Activated naive CD8-positive, alpha-beta T cell treated with anti-CD3 and anti-CD28 coated beads, Interleukin-2, amount 50 U/mL, for 24 hours (primary cell): ENCODE data around the gene COL4A1.

Experiments
- ATAC-seq: fragments of 150-1000 bp; cut with Tn5 transposase; one replicate; pipeline ENCODE4 v1.10.0; 2021
- DNase-seq: peaks from one replicate; pipeline ENCODE4 v3.0.0; 2021
- H3K27ac Mint-ChIP-seq: one replicate; pipeline ENCODE4 v1.8.0; 2021; ENCODE audit warnings: mild to moderate bottlenecking, mixed read lengths
- H3K27me3 Mint-ChIP-seq: one replicate; pipeline ENCODE4 v1.8.0; 2021; ENCODE audit warnings: mixed read lengths
- H3K36me3 Mint-ChIP-seq: one replicate; pipeline ENCODE4 v1.8.0; 2021; ENCODE audit warnings: low read depth, mixed read lengths
- H3K4me1 Mint-ChIP-seq: one replicate; pipeline ENCODE4 v1.8.0; 2021; ENCODE audit warnings: mixed read lengths
- H3K4me3 Mint-ChIP-seq: one replicate; pipeline ENCODE4 v1.8.0; 2021; ENCODE audit warnings: mild to moderate bottlenecking, moderate library complexity, mixed read lengths
- H3K9me3 Mint-ChIP-seq: one replicate; pipeline ENCODE4 v1.8.0; 2021; ENCODE audit warnings: mixed read lengths

Gene COL4A1

GRCh38 chr13:110105136-110105535 lies 201.8 kb downstream of the COL4A1 start:
- peaks cover 5% of the 10 kb centered on the region for H3K9me3 Mint-ChIP-seq
- DNase-seq = no peak
- no peak for ATAC-seq
- H3K4me1 Mint-ChIP-seq = no peaks in the 10 kb centered on the region
- no peak overlapping the region for H3K4me3 Mint-ChIP-seq
- no peak overlapping the region for H3K27ac Mint-ChIP-seq
- no peaks in the 10 kb centered on the region for H3K36me3 Mint-ChIP-seq
- no peaks in the 10 kb centered on the region for H3K27me3 Mint-ChIP-seq

DNA sequence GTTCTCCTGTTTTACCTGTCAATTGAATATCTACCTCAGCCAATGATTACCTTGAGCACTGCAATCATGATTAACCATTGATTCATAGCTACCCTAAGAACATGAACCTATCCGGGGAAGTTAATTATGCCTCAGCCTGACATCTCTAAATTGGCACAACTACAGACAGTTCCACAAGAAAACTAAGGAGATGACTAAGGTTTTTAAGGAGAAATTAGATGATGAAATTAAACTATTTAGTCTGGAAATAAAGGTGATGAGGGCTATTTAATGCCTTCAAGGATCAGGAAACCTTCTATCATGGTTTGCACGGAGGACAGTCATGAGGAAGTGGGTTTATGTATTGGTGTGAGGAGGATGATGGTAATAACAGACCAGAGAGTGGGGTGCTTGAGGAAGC lies 203.4 kb downstream of the COL4A1 start:
- Mint-ChIP-seq H3K4me3 (no peak overlapping the region), H3K9me3 (peaks cover 5% of the 10 kb centered on the region), H3K27me3 (no peaks in the 10 kb centered on the region), H3K27ac (no peak overlapping the region), H3K36me3 (no peaks in the 10 kb centered on the region), H3K4me1 (no peaks in the 10 kb centered on the region)
- ATAC-seq (no peak), DNase-seq (no peak)

- H3K4me3 Mint-ChIP-seq = no peak overlapping the region
Measured at GRCh38 chr13:110103026-110103425, 203.9 kb downstream of the COL4A1 start.

GRCh38 chr13:110102053-110102452 lies 204.9 kb downstream of the COL4A1 start:
- H3K36me3 Mint-ChIP-seq = no peaks in the 10 kb centered on the region
- ATAC-seq = no peak
- H3K4me1 Mint-ChIP-seq = no peaks in the 10 kb centered on the region
- no peaks in the 10 kb centered on the region for H3K27me3 Mint-ChIP-seq
- no peak overlapping the region for H3K27ac Mint-ChIP-seq
- peaks cover 5% of the 10 kb centered on the region for H3K9me3 Mint-ChIP-seq
- DNase-seq = no peak
- no peak overlapping the region for H3K4me3 Mint-ChIP-seq

More at GRCh38 chr13:110103026-110103425, 203.9 kb downstream of the COL4A1 start:
- Mint-ChIP-seq H3K27ac (no peak overlapping the region), H3K27me3 (no peaks in the 10 kb centered on the region), H3K9me3 (peaks cover 5% of the 10 kb centered on the region), H3K36me3 (no peaks in the 10 kb centered on the region), H3K4me1 (no peaks in the 10 kb centered on the region)
- ATAC-seq (no peak), DNase-seq (no peak)

DNA sequence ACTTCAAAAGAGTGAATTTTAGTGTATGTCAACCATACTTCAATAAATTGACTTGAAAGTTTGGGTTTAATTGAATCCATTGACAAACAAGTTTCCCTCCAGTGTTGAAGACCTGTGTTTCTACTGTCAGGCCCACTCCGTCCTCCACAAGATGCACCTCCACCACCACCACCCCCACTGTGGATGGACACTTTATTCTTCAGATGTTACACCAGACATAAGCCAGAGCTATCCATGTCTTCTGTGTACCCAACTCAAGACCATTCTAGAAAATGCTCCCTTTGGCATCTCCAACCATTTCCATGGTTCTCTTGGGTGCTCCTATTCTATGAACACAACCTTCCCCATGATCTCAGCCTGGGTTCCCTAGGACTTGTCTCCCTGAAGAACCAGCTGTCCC lies 207.0 kb downstream of the COL4A1 start:
- DNase-seq (no peak), ATAC-seq (no peak)
- H3K27ac Mint-ChIP-seq = no peak overlapping the region
- peaks cover 5% of the 10 kb centered on the region for H3K9me3 Mint-ChIP-seq
- H3K36me3 Mint-ChIP-seq = no peaks in the 10 kb centered on the region
- no peak overlapping the region for H3K4me3 Mint-ChIP-seq
- no peaks in the 10 kb centered on the region for H3K27me3 Mint-ChIP-seq
- no peaks in the 10 kb centered on the region for H3K4me1 Mint-ChIP-seq
